ENCODE measurements around the gene RECQL.
A peak's percentile ranks its signal among the peaks of the same experiment; 100 is the strongest.
"Not testable (repeated sequence)": the region's sequence is repeated elsewhere in the genome, so short reads cannot be mapped to it uniquely, and the experiment has no call there.

RECQL gene

GRCh38 chr12:21500786-21501257 is 613 bp downstream of the RECQL start:
- no peak for DNase-seq

GRCh38 chr12:21499765-21500164 is 1.7 kb downstream of the RECQL start:
- no peak for DNase-seq

GRCh38 chr12:21485998-21486397 is 15.4 kb downstream of the RECQL start:
- DNase-seq: no peak

GRCh38 chr12:21483531-21483930 is 17.9 kb downstream of the RECQL start:
- DNase-seq: no peak

GRCh38 chr12:21478756-21479455 is 22.5 kb downstream of the RECQL start:
- DNase-seq: no peak

- DNase-seq: no peak
Observed at GRCh38 chr12:21476949-21477348, 24.5 kb downstream of the RECQL start.

GRCh38 chr12:21475552-21475951 is 25.9 kb downstream of the RECQL start:
- DNase-seq: no peak

GRCh38 chr12:21472197-21472823 is 29.1 kb downstream of the RECQL start:
- no peak for DNase-seq

- no peak for DNase-seq
Observed at GRCh38 chr12:21471294-21471693, 30.1 kb downstream of the RECQL start.

- DNase-seq: not testable (repeated sequence)
Observed at GRCh38 chr12:21467334-21467733, 34.1 kb downstream of the RECQL start.

- no peak for DNase-seq
Observed at GRCh38 chr12:21459474-21459873, 42.0 kb downstream of the RECQL start.

GRCh38 chr12:21456291-21456780 is 45.1 kb downstream of the RECQL start:
- peak; percentile 69 for DNase-seq

- no peak for DNase-seq
Observed at GRCh38 chr12:21453312-21453852, 48.1 kb downstream of the RECQL start.

GRCh38 chr12:21451529-21451928 is 49.9 kb downstream of the RECQL start:
- no peak for DNase-seq

GRCh38 chr12:21444193-21445146 is 57.0 kb downstream of the RECQL start:
- no peak for DNase-seq

- DNase-seq: no peak
Observed at GRCh38 chr12:21439347-21439746, 62.1 kb downstream of the RECQL start.

- no peak for DNase-seq
Observed at GRCh38 chr12:21438643-21439042, 62.8 kb downstream of the RECQL start.

GRCh38 chr12:21434699-21435098 is 66.7 kb downstream of the RECQL start:
- DNase-seq: no peak

- no peak for DNase-seq
Observed at GRCh38 chr12:21433525-21433924, 67.9 kb downstream of the RECQL start.

- DNase-seq: no peak
Observed at GRCh38 chr12:21429994-21430393, 71.4 kb downstream of the RECQL start.

GRCh38 chr12:21428241-21428640 is 73.2 kb downstream of the RECQL start:
- no peak for DNase-seq

- not testable (repeated sequence) for DNase-seq
Observed at GRCh38 chr12:21419009-21419699, 82.3 kb downstream of the RECQL start.

Data from CD4-positive, alpha-beta T cell treated with Interleukin-17A for 4 hours (primary cell).